GM20431 (cell line): ENCODE data around the gene CALY.
"Not testable (repeated sequence)": the region's sequence is repeated elsewhere in the genome, so short reads cannot be mapped to it uniquely, and the experiment has no call there.

ENCODE experiments used
- in situ Hi-C: fragments of 300-500 bp; cut with MseI, MboI; formaldehyde crosslinking; loops from one replicate; pipeline ENCODE4 v1.15.0; 2020; ENCODE audit warnings: low sequenced_read_pairs; ENCODE audit not compliant: unreplicated experiment

Gene CALY

GRCh38 chr10:133367461-133367860, 30.8 kb upstream of the CALY start:
- in situ Hi-C loops: not testable (repeated sequence)

- in situ Hi-C loops: no loop called here
Measured at GRCh38 chr10:133366751-133367150, 30.1 kb upstream of the CALY start.

- in situ Hi-C loops: no loop called here
Measured at GRCh38 chr10:133366130-133366478, 29.4 kb upstream of the CALY start.

- in situ Hi-C loops: no loop called here
Measured at GRCh38 chr10:133365461-133366129, 28.9 kb upstream of the CALY start.

- in situ Hi-C loops: no loop called here
Measured at GRCh38 chr10:133364645-133365431, 28.1 kb upstream of the CALY start.

- in situ Hi-C loops: no loop called here
Measured at GRCh38 chr10:133362846-133363245, 26.1 kb upstream of the CALY start.

GRCh38 chr10:133361773-133362441, 25.2 kb upstream of the CALY start:
- in situ Hi-C loops: no loop called here

- in situ Hi-C loops: no loop called here
Measured at GRCh38 chr10:133361227-133361626, 24.5 kb upstream of the CALY start.

GRCh38 chr10:133359972-133360610, 23.4 kb upstream of the CALY start:
- in situ Hi-C loops: no loop called here

GRCh38 chr10:133359554-133359971, 22.9 kb upstream of the CALY start:
- in situ Hi-C loops: no loop called here

- in situ Hi-C loops: no loop called here
Measured at GRCh38 chr10:133358925-133359310, 22.2 kb upstream of the CALY start.

- in situ Hi-C loops: no loop called here
Measured at GRCh38 chr10:133358162-133358924, 21.6 kb upstream of the CALY start.

- in situ Hi-C loops: no loop called here
Measured at GRCh38 chr10:133357285-133358161, 20.8 kb upstream of the CALY start, which contains the start of gene FUOM. Gene FUOM, minus strand, starts transcription at chr10:133358019. Its CDS starts 12 bp downstream, at chr10:133358007.

- in situ Hi-C loops: no loop called here
Measured at GRCh38 chr10:133356549-133357284, 20.0 kb upstream of the CALY start.

GRCh38 chr10:133355991-133356390, 19.3 kb upstream of the CALY start:
- in situ Hi-C loops: no loop called here

GRCh38 chr10:133355266-133355665, 18.6 kb upstream of the CALY start:
- in situ Hi-C loops: no loop called here

- in situ Hi-C loops: no loop called here
Measured at GRCh38 chr10:133354672-133355240, 18.1 kb upstream of the CALY start.

GRCh38 chr10:133353988-133354605, 17.4 kb upstream of the CALY start:
- in situ Hi-C loops: no loop called here
